ENCODE measurements around the gene TM6SF1. TPM values are rescaled to one million over a fixed set of nuclear protein-coding genes. Genes with fewer than 3 reads are reported as not detected.
"Not testable (repeated sequence)": the region's sequence is repeated elsewhere in the genome, so short reads cannot be mapped to it uniquely, and the experiment has no call there.

The TM6SF1 gene
- total RNA-seq, 2 donors from 2014 or later = 7.3 to 30.2 TPM

DNA sequence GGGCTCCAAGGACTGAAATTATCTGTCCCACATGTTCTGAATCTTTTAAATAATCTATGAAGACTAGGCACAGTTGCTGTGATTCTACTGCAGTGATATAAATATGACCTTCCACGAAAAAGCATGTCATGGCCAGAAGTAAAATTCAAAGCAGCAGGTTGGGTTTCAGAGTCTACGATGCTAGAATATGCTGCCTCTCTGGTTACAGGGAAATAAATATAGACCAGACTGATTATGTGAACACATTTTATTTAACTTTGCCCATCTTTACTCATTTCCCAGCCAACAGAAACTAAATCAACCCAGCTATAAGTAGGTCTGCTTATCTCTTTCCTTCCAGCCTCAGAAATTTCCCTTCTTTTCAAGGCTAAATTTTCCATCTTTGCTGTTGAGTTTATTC lies 19.9 kb upstream of the TM6SF1 start:
- DNase-seq (ENCODE audit: low spot score) = no peak
- Histone ChIP-seq H3K27me3 (no peaks in the 10 kb centered on the region), H3K4me3 (no peak overlapping the region), H3K4me1 (no peaks in the 10 kb centered on the region), H3K36me3 (no peaks in the 10 kb centered on the region), H3K27ac (no peak overlapping the region), H3K9me3 (no peaks in the 10 kb centered on the region)
- TF ChIP-seq, protein P1, sequence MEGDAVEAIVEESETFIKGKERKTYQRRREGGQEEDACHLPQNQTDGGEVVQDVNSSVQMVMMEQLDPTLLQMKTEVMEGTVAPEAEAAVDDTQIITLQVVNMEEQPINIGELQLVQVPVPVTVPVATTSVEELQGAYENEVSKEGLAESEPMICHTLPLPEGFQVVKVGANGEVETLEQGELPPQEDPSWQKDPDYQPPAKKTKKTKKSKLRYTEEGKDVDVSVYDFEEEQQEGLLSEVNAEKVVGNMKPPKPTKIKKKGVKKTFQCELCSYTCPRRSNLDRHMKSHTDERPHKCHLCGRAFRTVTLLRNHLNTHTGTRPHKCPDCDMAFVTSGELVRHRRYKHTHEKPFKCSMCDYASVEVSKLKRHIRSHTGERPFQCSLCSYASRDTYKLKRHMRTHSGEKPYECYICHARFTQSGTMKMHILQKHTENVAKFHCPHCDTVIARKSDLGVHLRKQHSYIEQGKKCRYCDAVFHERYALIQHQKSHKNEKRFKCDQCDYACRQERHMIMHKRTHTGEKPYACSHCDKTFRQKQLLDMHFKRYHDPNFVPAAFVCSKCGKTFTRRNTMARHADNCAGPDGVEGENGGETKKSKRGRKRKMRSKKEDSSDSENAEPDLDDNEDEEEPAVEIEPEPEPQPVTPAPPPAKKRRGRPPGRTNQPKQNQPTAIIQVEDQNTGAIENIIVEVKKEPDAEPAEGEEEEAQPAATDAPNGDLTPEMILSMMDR (IDR thresholded peaks at IDR 0.05) = no peak

DNA sequence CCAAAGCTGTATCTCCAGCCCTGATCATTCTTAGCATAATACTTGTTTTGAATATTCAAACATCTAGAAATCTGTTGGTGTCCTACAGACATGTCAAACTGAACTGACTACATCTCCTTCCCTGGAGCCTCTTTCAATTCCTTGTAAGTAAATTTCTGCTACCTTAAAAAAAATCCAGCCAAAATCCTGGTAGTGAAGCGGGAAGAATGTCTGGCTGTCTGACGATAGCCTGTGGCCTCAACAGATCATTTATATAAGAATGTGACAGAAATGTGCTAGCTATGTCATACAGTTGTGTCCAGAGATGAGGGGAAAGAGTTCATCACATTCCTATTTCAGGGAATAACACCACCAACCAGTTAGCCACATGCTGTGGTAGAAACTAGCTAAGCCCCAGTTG lies 18.6 kb upstream of the TM6SF1 start:
- no peaks in the 10 kb centered on the region for H3K36me3 ChIP-seq
- H3K27me3 ChIP-seq = no peaks in the 10 kb centered on the region
- TF ChIP-seq, protein P1 (IDR thresholded peaks at IDR 0.05) = no peak
- H3K4me3 ChIP-seq = no peak overlapping the region
- no peaks in the 10 kb centered on the region for H3K9me3 ChIP-seq
- no peak for DNase-seq (ENCODE audit: low spot score)
- no peaks in the 10 kb centered on the region for H3K4me1 ChIP-seq
- no peak overlapping the region for H3K27ac ChIP-seq

DNA sequence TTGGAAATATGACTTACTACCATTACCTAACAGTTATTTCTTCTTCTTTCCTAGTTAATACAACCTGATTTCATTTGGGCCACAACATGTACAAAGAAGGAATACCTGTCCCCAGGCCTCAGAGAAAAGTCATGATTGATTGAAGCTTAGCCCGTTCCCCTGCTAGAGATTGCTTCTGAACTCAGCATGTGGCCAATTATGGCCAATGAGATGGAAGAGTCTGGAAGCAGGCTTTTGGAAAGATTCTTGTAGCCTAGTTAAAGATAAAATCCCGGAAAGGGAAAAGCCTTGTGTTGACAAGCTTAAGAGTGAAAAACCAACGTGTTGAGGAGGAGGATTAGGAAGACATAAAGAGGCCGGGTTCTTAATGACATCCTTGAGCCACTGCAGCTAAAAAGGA lies 17.0 kb upstream of the TM6SF1 start:
- H3K9me3 ChIP-seq = no peaks in the 10 kb centered on the region
- no peak overlapping the region for H3K27ac ChIP-seq
- TF ChIP-seq, protein P1 (IDR thresholded peaks at IDR 0.05) = no peak
- H3K4me1 ChIP-seq = no peaks in the 10 kb centered on the region
- no peaks in the 10 kb centered on the region for H3K27me3 ChIP-seq
- H3K4me3 ChIP-seq = no peak overlapping the region
- H3K36me3 ChIP-seq = no peaks in the 10 kb centered on the region
- DNase-seq (ENCODE audit: low spot score) = no peak

DNA sequence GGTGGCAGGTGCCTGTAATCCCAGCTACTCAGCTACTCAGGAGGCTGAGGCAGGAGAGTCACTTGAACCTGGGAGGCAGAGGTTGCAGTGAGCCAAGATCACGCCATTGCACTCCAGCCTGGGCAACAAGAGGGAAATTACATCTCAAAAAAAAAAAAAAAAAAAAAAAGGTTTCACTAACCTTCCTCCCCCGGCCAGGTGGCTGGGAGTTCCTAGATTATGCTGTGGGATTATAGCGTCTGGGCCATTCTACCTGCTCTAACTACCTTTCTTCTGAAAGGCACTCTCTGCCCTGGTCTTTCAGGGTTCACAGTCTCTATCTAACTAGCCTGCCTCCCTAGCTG lies 15.5 kb upstream of the TM6SF1 start:
- peak; percentile 9 for DNase-seq (ENCODE audit: low spot score)
- H3K27ac ChIP-seq = peak overlapping the region in 1 of 2 donors; percentile 16
- not testable (repeated sequence) for H3K36me3 ChIP-seq, H3K9me3 ChIP-seq, H3K4me1 ChIP-seq, H3K4me3 ChIP-seq, H3K27me3 ChIP-seq

DNA sequence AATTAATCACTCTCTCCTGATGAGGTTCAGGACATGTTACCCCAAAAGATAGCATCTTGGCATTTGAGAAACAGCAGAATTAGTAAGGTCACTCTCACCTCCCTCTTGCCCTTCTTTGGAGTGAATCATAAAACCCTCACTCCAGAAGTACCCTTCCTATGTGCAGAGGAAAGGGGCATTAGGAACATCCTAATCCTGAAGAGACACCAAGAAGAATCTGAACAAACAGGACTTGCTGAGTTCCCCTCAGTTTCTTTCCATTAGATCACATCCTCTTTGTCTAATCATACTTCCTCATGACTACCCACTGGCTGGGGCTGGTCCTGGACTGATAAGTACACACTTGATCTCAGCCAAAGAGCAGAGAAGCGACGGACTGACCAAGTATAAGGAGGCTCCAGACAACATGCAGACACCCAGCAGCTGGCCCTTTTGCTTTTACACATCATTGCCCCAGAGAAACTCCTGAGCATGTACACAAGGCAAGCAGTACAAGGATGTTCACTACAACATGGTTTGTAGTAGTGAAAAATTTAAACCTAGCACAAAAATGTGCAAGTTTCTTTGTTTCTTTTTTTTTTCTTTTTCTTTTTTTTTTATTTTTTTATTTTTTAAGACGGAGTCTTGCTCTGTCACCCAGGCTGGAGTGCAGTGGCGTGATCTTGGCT lies 15.0 kb upstream of the TM6SF1 start:
- no peak overlapping the region for H3K4me3 ChIP-seq
- no peaks in the 10 kb centered on the region for H3K4me1 ChIP-seq
- no peaks in the 10 kb centered on the region for H3K36me3 ChIP-seq
- TF ChIP-seq, protein P1 (IDR thresholded peaks at IDR 0.05) = no peak
- H3K27ac ChIP-seq = peak overlapping the region in 1 of 2 donors; percentile 16
- H3K9me3 ChIP-seq = no peaks in the 10 kb centered on the region
- DNase-seq (ENCODE audit: low spot score) = peak; percentile 76
- no peaks in the 10 kb centered on the region for H3K27me3 ChIP-seq

DNA sequence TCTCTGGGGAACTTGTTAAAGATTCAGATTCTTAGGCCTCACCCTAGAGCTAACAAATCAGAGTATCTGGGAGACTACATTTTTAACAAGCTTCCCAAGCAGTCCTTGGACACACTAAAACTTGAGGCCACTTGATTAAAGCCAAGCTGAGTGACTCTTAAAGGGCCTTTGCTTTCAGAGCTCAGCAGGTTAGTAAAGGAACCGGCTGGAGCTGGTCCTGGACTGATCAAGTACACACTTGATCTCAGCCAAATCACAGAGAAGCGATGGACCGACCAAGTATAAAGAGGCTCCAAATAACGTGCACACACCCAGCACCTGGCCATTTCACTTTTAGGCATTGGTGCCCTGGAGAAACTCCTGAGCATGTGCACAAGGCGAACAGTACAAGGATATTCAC lies 12.9 kb upstream of the TM6SF1 start:
- TF ChIP-seq, protein P1 (IDR thresholded peaks at IDR 0.05) = no peak
- no peaks in the 10 kb centered on the region for H3K27me3 ChIP-seq
- DNase-seq (ENCODE audit: low spot score) = peak; percentile 54
- no peak overlapping the region for H3K4me3 ChIP-seq
- no peak overlapping the region for H3K27ac ChIP-seq
- no peaks in the 10 kb centered on the region for H3K9me3 ChIP-seq
- peaks cover 0 to 7% of the 10 kb centered on the region in 2 donors for H3K4me1 ChIP-seq
- H3K36me3 ChIP-seq = no peaks in the 10 kb centered on the region
